Umbilical cord (tissue), 2 donors: ENCODE results near the gene DEFB127. TPM values are rescaled to one million over a fixed set of nuclear protein-coding genes. Genes with fewer than 3 reads are reported as not detected.
"Not testable (repeated sequence)": the region's sequence is repeated elsewhere in the genome, so short reads cannot be mapped to it uniquely, and the experiment has no call there.

Experiments used
- DNase-seq: peaks from one replicate; pipeline ENCODE4 v3.0.0-alpha.2; 2015; ENCODE audit warnings: low spot score
- total RNA-seq: library from RNA; depleted of rRNA; stranded (reverse); fragments of >200 nt; gene quantifications from one replicate; pipeline ENCODE4 v1.2.3, GENCODE V29; 2014; ENCODE audit warnings: low replicate concordance; ENCODE audit not compliant: insufficient read depth

Gene DEFB127
- not detected for total RNA-seq

- DNase-seq, result no peak
Measured at GRCh38 chr20:157154-157553, at the start of gene DEFB127. DEFB127 (plus strand) TSS chr20:157454; CDS start chr20:157545, 91 bp downstream.

GRCh38 chr20:112396-112795, 44.9 kb upstream of the DEFB127 start:
- DNase-seq, result no peak

GRCh38 chr20:117518-117917, 39.7 kb upstream of the DEFB127 start:
- no peak for DNase-seq

- not testable (repeated sequence) for DNase-seq
Measured at GRCh38 chr20:129786-130323, 27.4 kb upstream of the DEFB127 start.

- DNase-seq, result no peak
Measured at GRCh38 chr20:137668-138490, 19.4 kb upstream of the DEFB127 start.

- DNase-seq, result no peak
Measured at GRCh38 chr20:142290-142689, 15.0 kb upstream of the DEFB127 start, which contains the start of gene DEFB126. DEFB126 (plus strand) TSS chr20:142590; CDS start chr20:142629, 39 bp downstream.

- no peak for DNase-seq
Measured at GRCh38 chr20:145877-146276, 11.4 kb upstream of the DEFB127 start.

GRCh38 chr20:152131-152530, 5.1 kb upstream of the DEFB127 start:
- no peak for DNase-seq

- no peak for DNase-seq
Measured at GRCh38 chr20:164618-165017, 7.4 kb downstream of the DEFB127 start.

- DNase-seq, result no peak
Measured at GRCh38 chr20:168876-169275, 11.6 kb downstream of the DEFB127 start.

- no peak for DNase-seq
Measured at GRCh38 chr20:184288-184687, 27.0 kb downstream of the DEFB127 start.

GRCh38 chr20:187733-188132, 30.5 kb downstream of the DEFB127 start:
- no peak for DNase-seq

- DNase-seq, result no peak
Measured at GRCh38 chr20:189611-190010, 32.4 kb downstream of the DEFB127 start, which contains the start of gene DEFB128. DEFB128 (minus strand) TSS chr20:189711; CDS start chr20:189623, 88 bp downstream.

GRCh38 chr20:198225-198624, 41.0 kb downstream of the DEFB127 start:
- DNase-seq, result no peak

GRCh38 chr20:199996-200395, 42.7 kb downstream of the DEFB127 start:
- DNase-seq, result no peak

GRCh38 chr20:203630-204029, 46.4 kb downstream of the DEFB127 start:
- DNase-seq, result not testable (repeated sequence)

Other genes with a start within 250 kb of the DEFB127 start
- not detected for gene DEFB125, start 69.8 kb upstream of the DEFB127 start, total RNA-seq
- gene DEFB126, start 14.9 kb upstream of the DEFB127 start, total RNA-seq, result not detected
- gene DEFB128, start 32.3 kb downstream of the DEFB127 start, total RNA-seq, result not detected
- gene DEFB129, start 69.8 kb downstream of the DEFB127 start, total RNA-seq, result not detected
- gene DEFB132, start 100.3 kb downstream of the DEFB127 start, total RNA-seq, result 2.4 TPM
- not detected for gene C20orf96, start 133.3 kb downstream of the DEFB127 start, total RNA-seq
- 40.0 TPM for gene ZCCHC3, start 140.1 kb downstream of the DEFB127 start, total RNA-seq
- gene SOX12, start 168.1 kb downstream of the DEFB127 start, total RNA-seq, result 4.1 TPM
- gene NRSN2, start 189.7 kb downstream of the DEFB127 start, total RNA-seq, result 13.2 TPM
- 10.8 TPM for gene TRIB3, start 223.3 kb downstream of the DEFB127 start, total RNA-seq